Upper lobe of right lung (tissue), 1 donor: ENCODE measurements around the gene ICAM4. TPM values are rescaled to one million over a fixed set of nuclear protein-coding genes. Genes with fewer than 3 reads are reported as not detected.
"Not testable (repeated sequence)": the region's sequence is repeated elsewhere in the genome, so short reads cannot be mapped to it uniquely, and the experiment has no call there.

Experiments
- ATAC-seq: fragments of 200-7000 bp; cut with Tn5 transposase; one replicate; pipeline ENCODE4 v1.9.1; 2020; ENCODE audit warnings: mild to moderate bottlenecking, moderate library complexity
- DNase-seq: peaks from one replicate; pipeline ENCODE4 v3.0.0-alpha.2; 2020
- H3K27ac ChIP-seq: fragments of 200-600 bp; one replicate; pipeline ENCODE4 v1.8.0; 2022
- H3K27me3 ChIP-seq: fragments of 200-600 bp; one replicate; pipeline ENCODE4 v1.8.0; 2022; ENCODE audit warnings: mild to moderate bottlenecking
- H3K36me3 ChIP-seq: fragments of 200-600 bp; one replicate; pipeline ENCODE4 v1.8.0; 2022
- H3K4me1 ChIP-seq: fragments of 200-600 bp; one replicate; pipeline ENCODE4 v1.8.0; 2022
- H3K4me3 ChIP-seq: fragments of 200-600 bp; one replicate; pipeline ENCODE4 v1.8.0; 2022; ENCODE audit warnings: mild to moderate bottlenecking
- H3K9me3 ChIP-seq: fragments of 200-600 bp; one replicate; pipeline ENCODE4 v1.8.0; 2022
- CTCF ChIP-seq: fragments of 200-600 bp; IDR thresholded peaks from one replicate; pipeline ENCODE4 v1.8.0; 2022; ENCODE audit warnings: antibody characterized with exemption
- intact Hi-C: fragments of 100-400 bp; cut with DNase I; formaldehyde crosslinking; loops from one replicate; pipeline ENCODE4 v1.11.0; 2022
- total RNA-seq: library from RNA; stranded (reverse); fragmentation: NEBNext Ultra II Directional; extraction: Animal tissue kit (Norgen Biotek cat#: 25700); gene quantifications from one replicate; pipeline ENCODE4 v1.2.1, GENCODE V29; 2021
- donor health status: DM: no; HTN: yes; CAD: no; lungs with severe emphysema.

ICAM4 gene
- total RNA-seq, 1 donor from 2014 or later, result 11.1 TPM

- Histone ChIP-seq H3K27ac (no peak overlapping the region), H3K9me3 (no peaks in the 10 kb centered on the region), H3K4me1 (peaks cover 13% of the 10 kb centered on the region), H3K27me3 (no peaks in the 10 kb centered on the region), H3K36me3 (peaks cover under 1% of the 10 kb centered on the region), H3K4me3 (no peak overlapping the region)
- no peak for ATAC-seq
- TF ChIP-seq CTCF, result no peak
- intact Hi-C loops, result no loop called here
- DNase-seq, result no peak
Observed at GRCh38 chr19:10335352-10335985, 48.7 kb downstream of the ICAM4 start.

DNA sequence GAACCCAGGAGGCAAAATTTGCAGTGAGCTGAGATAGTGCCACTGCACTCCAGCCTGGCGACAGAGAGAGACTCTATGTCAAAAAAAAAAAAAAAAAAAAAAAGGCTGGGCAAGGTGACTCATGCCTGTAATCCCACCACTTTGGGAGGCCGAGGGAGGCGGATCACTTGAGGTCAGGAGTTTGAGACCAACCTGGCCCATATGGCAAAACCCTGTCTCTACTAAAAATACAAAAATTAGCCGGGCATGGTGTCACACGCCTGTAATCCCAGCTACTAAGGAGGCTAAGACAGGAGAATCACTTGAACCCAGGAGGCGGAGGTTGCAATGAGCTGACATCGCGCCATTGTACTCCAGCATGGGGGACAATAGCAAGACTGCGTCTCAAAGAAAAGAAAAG lies 50.0 kb downstream of the ICAM4 start:
- intact Hi-C loops, ATAC-seq, H3K4me1 ChIP-seq, H3K9me3 ChIP-seq, DNase-seq, H3K4me3 ChIP-seq, H3K36me3 ChIP-seq, H3K27me3 ChIP-seq, H3K27ac ChIP-seq: not testable (repeated sequence)

Other genes starting within 250 kb of the ICAM4 start
- gene SHFL, start 200.6 kb upstream of the ICAM4 start, total RNA-seq, result 52.0 TPM
- 0.23 TPM for gene ANGPTL6, start 184.3 kb upstream of the ICAM4 start, total RNA-seq
- gene PPAN, start 180.6 kb upstream of the ICAM4 start, total RNA-seq, result 35.2 TPM
- gene P2RY11, start 175.3 kb upstream of the ICAM4 start, total RNA-seq, result 13.5 TPM
- gene EIF3G, start 167.1 kb upstream of the ICAM4 start, total RNA-seq, result 175 TPM
- gene DNMT1, start 92.0 kb upstream of the ICAM4 start, total RNA-seq, result 72.1 TPM
- gene S1PR2, start 55.6 kb upstream of the ICAM4 start, total RNA-seq, result 21.7 TPM
- gene MRPL4, start 34.7 kb upstream of the ICAM4 start, total RNA-seq, result 41.5 TPM
- gene ICAM1, start 15.8 kb upstream of the ICAM4 start, total RNA-seq, result 245 TPM
- 18.3 TPM for gene ICAM5, start 3.0 kb downstream of the ICAM4 start, total RNA-seq
- gene ZGLP1, start 22.9 kb downstream of the ICAM4 start, total RNA-seq, result 3.8 TPM
- 19.2 TPM for gene FDX2, start 29.1 kb downstream of the ICAM4 start, total RNA-seq
- 25.4 TPM for gene RAVER1, start 46.6 kb downstream of the ICAM4 start, total RNA-seq
- gene ICAM3, start 52.7 kb downstream of the ICAM4 start, total RNA-seq, result 23.8 TPM
- 140 TPM for gene TYK2, start 93.6 kb downstream of the ICAM4 start, total RNA-seq
- 154 TPM for gene CDC37, start 116.6 kb downstream of the ICAM4 start, total RNA-seq
- gene PDE4A, start 133.6 kb downstream of the ICAM4 start, total RNA-seq, result 35.5 TPM
- gene KEAP1, start 216.4 kb downstream of the ICAM4 start, total RNA-seq, result 69.1 TPM
- gene S1PR5, start 230.5 kb downstream of the ICAM4 start, total RNA-seq, result 2.1 TPM